GM10266 (cell line): ENCODE results near the gene PSMD7.

ENCODE experiments used
- DNase-seq: peaks from one replicate; pipeline ENCODE4 v3.0.0; 2012; ENCODE audit errors: extremely low spot score
- CTCF ChIP-seq: IDR thresholded peaks from 2 replicates; pipeline ENCODE4 v1.5.1; 2012; ENCODE audit warnings: mild to moderate bottlenecking, low read depth; ENCODE audit not compliant: control insufficient read depth, insufficient read depth; ENCODE audit errors: missing control alignments

The PSMD7 gene

DNA sequence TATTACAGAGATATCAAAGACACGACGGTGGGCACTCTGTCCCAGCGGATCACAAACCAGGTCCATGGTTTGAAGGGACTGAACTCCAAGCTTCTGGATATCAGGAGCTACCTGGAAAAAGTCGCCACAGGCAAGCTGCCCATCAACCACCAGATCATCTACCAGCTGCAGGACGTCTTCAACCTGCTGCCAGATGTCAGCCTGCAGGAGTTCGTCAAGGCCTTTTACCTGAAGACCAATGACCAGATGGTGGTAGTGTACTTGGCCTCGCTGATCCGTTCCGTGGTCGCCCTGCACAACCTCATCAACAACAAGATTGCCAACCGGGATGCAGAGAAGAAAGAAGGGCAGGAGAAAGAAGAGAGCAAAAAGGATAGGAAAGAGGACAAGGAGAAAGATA lies 8.7 kb downstream of the PSMD7 start:
- TF ChIP-seq CTCF: no peak
- DNase-seq: no peak

DNA sequence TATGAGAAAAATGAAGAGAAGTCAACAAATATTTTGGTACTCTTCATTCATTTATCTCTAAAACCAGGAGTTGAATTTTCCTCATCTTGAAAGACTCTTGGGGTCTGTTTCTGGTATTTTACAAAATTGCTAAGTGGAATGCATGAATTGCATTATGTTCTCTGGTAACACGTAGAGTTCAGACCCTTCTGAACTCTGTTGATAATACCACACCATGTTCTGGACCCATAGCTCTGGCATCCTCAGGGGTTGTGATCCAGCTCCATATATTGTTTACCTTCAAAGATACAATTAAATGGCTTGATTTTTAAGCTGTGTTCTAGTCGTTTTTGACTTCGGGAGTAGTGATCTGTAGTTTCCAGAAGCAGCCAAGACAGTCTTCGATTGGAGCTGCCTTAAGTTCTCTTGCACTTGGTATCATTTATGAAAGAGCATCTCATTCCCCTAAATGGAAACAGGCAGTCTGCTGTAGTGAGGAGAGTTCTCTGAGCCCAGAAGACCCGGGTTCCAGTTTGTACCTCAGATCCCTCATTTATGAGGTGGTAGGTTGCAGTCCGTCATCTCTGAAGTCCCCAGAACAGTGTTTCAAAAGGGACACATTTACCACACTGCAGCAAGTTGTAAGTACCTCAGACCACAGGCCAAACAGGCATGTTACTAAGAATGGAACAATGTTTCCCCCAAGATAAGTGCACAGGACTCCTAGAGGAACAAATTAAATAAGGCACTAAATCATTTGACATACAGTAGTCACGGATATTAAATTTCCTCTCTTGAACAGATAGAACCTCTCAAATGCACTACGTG lies 9.6 kb downstream of the PSMD7 start:
- DNase-seq: no peak
- TF ChIP-seq CTCF: no peak

DNA sequence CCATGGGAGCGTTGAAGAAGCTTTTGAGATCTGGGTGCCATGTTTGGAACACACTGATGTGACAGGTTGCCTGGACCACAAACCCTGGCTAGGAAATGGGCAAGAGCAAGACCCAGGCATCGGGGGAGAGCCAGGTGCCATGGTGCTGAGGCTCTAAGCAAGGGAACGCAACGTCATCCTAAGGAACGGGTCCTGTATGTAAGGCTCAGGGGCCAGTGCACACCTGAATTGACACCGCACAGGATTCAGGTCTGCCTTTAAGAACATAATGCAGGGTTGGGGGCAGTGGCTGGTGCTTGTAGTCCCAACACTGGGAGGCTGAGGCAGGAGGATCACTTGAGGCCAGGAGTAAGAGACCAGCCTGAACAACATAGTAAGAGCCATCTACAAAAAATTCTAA lies 10.8 kb downstream of the PSMD7 start:
- TF ChIP-seq CTCF: no peak
- DNase-seq: no peak

DNA sequence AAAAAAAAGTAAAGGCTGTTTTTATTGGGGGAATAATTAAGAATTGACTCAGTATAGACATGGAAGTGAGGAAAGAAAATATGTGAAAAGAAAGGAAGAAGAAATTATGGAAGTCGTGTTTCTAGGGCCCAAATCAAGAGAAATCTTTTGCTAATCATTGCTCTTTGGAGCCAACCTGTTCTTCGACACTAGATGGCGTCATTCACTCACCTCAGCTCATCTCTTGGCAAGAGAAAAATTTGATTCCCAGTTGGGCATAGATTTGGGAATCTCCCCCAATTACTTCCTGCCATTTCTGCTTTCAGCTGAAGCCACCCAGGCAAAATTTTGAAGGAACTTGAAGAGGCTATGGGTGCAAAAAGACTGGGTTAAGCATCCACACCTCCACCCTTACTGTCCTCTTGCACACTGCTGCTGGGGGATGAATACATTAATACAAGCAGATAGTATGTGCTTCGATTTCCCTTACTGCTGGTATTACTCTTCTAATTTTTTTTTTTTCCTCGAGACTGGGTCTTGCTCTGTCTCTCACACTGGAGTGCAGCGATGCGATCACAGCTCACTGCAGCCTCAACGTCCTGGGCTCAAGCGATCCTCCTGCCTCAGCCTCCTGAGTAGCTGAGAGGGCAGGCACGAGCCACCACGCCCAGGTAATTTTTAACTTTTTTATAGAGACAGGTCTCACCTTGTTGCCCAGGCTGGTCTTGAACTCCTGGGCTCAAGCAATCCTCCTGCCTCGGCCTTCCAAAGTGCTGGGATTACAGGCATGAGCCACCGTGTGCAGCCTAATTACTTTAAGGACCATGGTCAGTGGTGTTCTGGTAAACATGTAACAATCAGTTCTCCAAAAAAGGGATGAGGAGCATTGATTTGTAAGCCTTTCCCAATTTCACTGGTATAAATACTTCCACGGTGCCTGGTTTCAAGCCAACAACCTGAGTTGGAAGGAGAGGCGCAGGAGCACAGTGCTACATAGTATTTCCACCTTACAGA lies 13.5 kb downstream of the PSMD7 start:
- peak; percentile 40 for DNase-seq

GRCh38 chr16:74315059-74315458 lies 18.4 kb downstream of the PSMD7 start:
- no peak for DNase-seq
- TF ChIP-seq CTCF: no peak

More for the DNA sequence above, 13.5 kb downstream of the PSMD7 start:
- peak; percentile 74 for TF ChIP-seq CTCF

DNA sequence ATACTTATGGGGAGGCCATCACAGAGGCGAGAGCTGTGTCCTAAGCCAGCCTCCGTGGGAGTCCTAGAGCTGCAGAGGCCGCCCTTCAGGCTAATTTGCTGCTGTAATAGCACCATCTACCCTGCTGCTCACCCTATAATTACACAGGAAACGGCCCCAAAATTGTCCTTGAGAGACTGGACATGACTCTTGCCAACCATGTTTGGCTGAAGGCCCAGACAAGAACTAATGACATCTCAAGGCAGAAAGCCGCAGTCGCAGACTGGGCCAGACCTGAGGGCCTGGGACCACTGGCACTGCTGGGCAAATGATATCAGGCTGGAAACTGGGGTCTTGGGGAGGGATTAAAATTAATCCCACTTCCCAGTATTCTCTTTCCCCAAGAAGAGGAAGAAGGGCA lies 24.1 kb downstream of the PSMD7 start:
- no peak for DNase-seq
- no peak for TF ChIP-seq CTCF
